Stomach (tissue), 9 donors: ENCODE results near the gene MRPS14. TPM values are rescaled to one million over a fixed set of nuclear protein-coding genes. Genes with fewer than 3 reads are reported as not detected.

Experiments
- DNase-seq, 2 donors: peaks; one replicate each; pipeline versions ENCODE4 v3.0.0 to v3.0.0-alpha.2; 2013 to 2019
- H3K27ac ChIP-seq, 5 donors: fragments of 200-600 bp in 4 of 5; sonication (generic) in 4 of 5; one replicate each; pipeline ENCODE4 v1.5.1; 2013 to 2019; ENCODE audit warnings: mild to moderate bottlenecking in 1 of 5, moderate library complexity in 1 of 5
- H3K27me3 ChIP-seq, 3 donors: fragments of 200-600 bp; sonication (generic); one replicate each; pipeline ENCODE4 v1.5.1; 2017 to 2019; ENCODE audit warnings: mixed run types in 1 of 3
- H3K36me3 ChIP-seq, 4 donors: fragments of 200-600 bp; sonication (generic); 1 replicate in 3 of 4; 2 replicates in 1 of 4; pipeline ENCODE4 v1.5.1; 2016 to 2019
- H3K4me1 ChIP-seq, 4 donors: fragments of 200-600 bp; sonication (generic); one replicate each; pipeline ENCODE4 v1.5.1; 2016 to 2019
- H3K4me3 ChIP-seq, 4 donors: fragments of 200-600 bp; sonication (generic) in 3 of 4; one replicate each; pipeline ENCODE4 v1.5.1; 2016 to 2019; ENCODE audit warnings: mild to moderate bottlenecking in 1 of 4
- H3K9me3 ChIP-seq, 4 donors: fragments of 200-600 bp; sonication (generic); one replicate each; pipeline ENCODE4 v1.5.1; 2016 to 2019
- CTCF ChIP-seq, 7 experiments: fragments of 450-650 bp in 4 of 7; fragments of 200-600 bp in 3 of 7; sonication (generic) in 3 of 7; IDR thresholded peaks; one replicate each; pipeline ENCODE4 v1.5.1; 2016 to 2019; ENCODE audit warnings: antibody characterized with exemption in 7 of 7, control low read depth in 2 of 7, mild to moderate bottlenecking in 1 of 7
- EP300 ChIP-seq: sonication (generic); formaldehyde crosslinking; IDR thresholded peaks from one replicate; pipeline ENCODE4 v1.6.1; 2017; ENCODE audit warnings: antibody characterized with exemption
- POLR2A ChIP-seq, 4 donors: fragments of 450-650 bp; IDR thresholded peaks; one replicate each; pipeline ENCODE4 v1.6.1; 2016; ENCODE audit warnings: antibody characterized with exemption in 4 of 4, control low read depth in 2 of 4, mild to moderate bottlenecking in 1 of 4, moderate library complexity in 1 of 4
- POLR2AphosphoS5 ChIP-seq, 3 donors: sonication (generic); formaldehyde crosslinking; IDR thresholded peaks; one replicate each; pipeline ENCODE4 v1.6.1; 2016; ENCODE audit warnings: antibody characterized with exemption in 3 of 3
- WGBS, 5 donors: extraction: QIAGEN DNeasy Blood & Tissue Kit in 3 of 5; methylation state at CpG; one replicate each; pipeline versions ENCODE4 v1.1.5 to v1.1.7; 2013 to 2018; 5-methylcytosine and 5-hydroxymethylcytosine counted together
- intact Hi-C: fragments of 100-400 bp; cut with DNase I; formaldehyde crosslinking; loops from one replicate; pipeline ENCODE4 v1.15.1; 2023; ENCODE audit warnings: low total_unique reads
- polyA plus RNA-seq, 3 donors: library from polyadenylated mRNA; stranded (reverse); fragments of 200-250 nt; gene quantifications; one replicate each; pipeline ENCODE4 v1.2.3, GENCODE V29; 2013
- total RNA-seq, 5 donors: library from RNA; depleted of rRNA; stranded (reverse); fragments of >200 nt; gene quantifications; one replicate each; pipeline versions ENCODE4 v1.1.0 to v1.2.3, GENCODE V29; 2014 to 2016
- donor health status: healthy with polysubstance abuse.
- donor health status: Bipolar disorder and iron deficiency.
- donor health status: healthy.

The MRPS14 gene
- total and polyA plus RNA-seq, 8 donors, result 7.0 to 45.9 (median 22.3) TPM

GRCh38 chr1:174995916-174996315, 27.3 kb downstream of the MRPS14 start:
- intact Hi-C loops, result no loop called here
- H3K27ac ChIP-seq, result no peak overlapping the region
- TF ChIP-seq POLR2A (IDR thresholded peaks at IDR 0.05), result no peak
- TF ChIP-seq POLR2AphosphoS5 (IDR thresholded peaks at IDR 0.05), result no peak
- 84 to 95% (median 93%) methylated on average over 1 of the region's 1 CpG for WGBS, 5 donors
- no peak overlapping the region for H3K4me3 ChIP-seq
- peaks cover 0 to 9% (median 0%) of the 10 kb centered on the region in 4 donors for H3K36me3 ChIP-seq
- H3K4me1 ChIP-seq, result peaks cover 0 to 28% (median 18%) of the 10 kb centered on the region in 4 donors
- no peaks in the 10 kb centered on the region for H3K27me3 ChIP-seq
- no peak for DNase-seq
- no peaks in the 10 kb centered on the region for H3K9me3 ChIP-seq

GRCh38 chr1:174995121-174995520, 28.1 kb downstream of the MRPS14 start:
- TF ChIP-seq CTCF (IDR thresholded peaks at IDR 0.05) (no peak), POLR2AphosphoS5 (IDR thresholded peaks at IDR 0.05) (no peak), POLR2A (IDR thresholded peaks at IDR 0.05) (no peak), EP300 (no peak)
- DNase-seq, result no peak
- Histone ChIP-seq H3K27me3 (no peaks in the 10 kb centered on the region), H3K4me1 (peaks cover 2 to 28% (median 15%) of the 10 kb centered on the region in 4 donors), H3K27ac (no peak overlapping the region), H3K36me3 (peaks cover 0 to 9% (median 0%) of the 10 kb centered on the region in 4 donors), H3K4me3 (no peak overlapping the region), H3K9me3 (no peaks in the 10 kb centered on the region)
- 49 to 64% (median 55%) methylated on average over 3 of the region's 3 CpGs for WGBS, 5 donors
- intact Hi-C loops, result no loop called here

- Histone ChIP-seq H3K27ac (peak overlapping the region in 1 of 5 donors; percentile 87), H3K4me1 (peaks cover 7 to 22% (median 13%) of the 10 kb centered on the region in 4 donors), H3K36me3 (peaks cover 0 to 9% (median 0%) of the 10 kb centered on the region in 4 donors), H3K27me3 (no peaks in the 10 kb centered on the region), H3K9me3 (no peaks in the 10 kb centered on the region), H3K4me3 (no peak overlapping the region)
- TF ChIP-seq CTCF (IDR thresholded peaks at IDR 0.05), result no peak
- TF ChIP-seq EP300, result no peak
- no peak for TF ChIP-seq POLR2AphosphoS5 (IDR thresholded peaks at IDR 0.05)
- TF ChIP-seq POLR2A (IDR thresholded peaks at IDR 0.05), result no peak
- DNase-seq, result no peak
- intact Hi-C loops, result no loop called here
- 91 to 100% (median 97%) methylated on average over 1 of the region's 1 CpG for WGBS, 5 donors
Measured at GRCh38 chr1:174991473-174991872, 31.8 kb downstream of the MRPS14 start.

- intact Hi-C loops, result no loop called here
- Histone ChIP-seq H3K36me3 (peaks cover 0 to 17% (median 0%) of the 10 kb centered on the region in 4 donors), H3K4me1 (peaks cover 7 to 19% (median 11%) of the 10 kb centered on the region in 4 donors), H3K27ac (peak overlapping the region in 4 of 5 donors; percentile 75 to 87 (median 81)), H3K4me3 (peak overlapping the region; percentile 28 to 46 (median 36)), H3K27me3 (no peaks in the 10 kb centered on the region), H3K9me3 (no peaks in the 10 kb centered on the region)
- 19 to 38% (median 28%) methylated on average over 6 of the region's 6 CpGs for WGBS, 5 donors
- TF ChIP-seq POLR2AphosphoS5 (IDR thresholded peaks at IDR 0.05) (peak in 2 of 3 donors; percentile 33 to 46), CTCF (IDR thresholded peaks at IDR 0.05) (no peak)
- peak in 1 of 2 donors; percentile 55 for DNase-seq
Measured at GRCh38 chr1:174990382-174990999, 32.7 kb downstream of the MRPS14 start.
